GM21723 (cell line): ENCODE results near the gene CASR.
"Not testable (repeated sequence)": the region's sequence is repeated elsewhere in the genome, so short reads cannot be mapped to it uniquely, and the experiment has no call there.

Experiments
- ATAC-seq: cut with Tn5 transposase; IDR thresholded peaks from one replicate; pipeline ENCODE4 v1.9.1; 2021; ENCODE audit warnings: mild to moderate bottlenecking, moderate library complexity; ENCODE audit not compliant: unreplicated experiment

Gene CASR, protein sequence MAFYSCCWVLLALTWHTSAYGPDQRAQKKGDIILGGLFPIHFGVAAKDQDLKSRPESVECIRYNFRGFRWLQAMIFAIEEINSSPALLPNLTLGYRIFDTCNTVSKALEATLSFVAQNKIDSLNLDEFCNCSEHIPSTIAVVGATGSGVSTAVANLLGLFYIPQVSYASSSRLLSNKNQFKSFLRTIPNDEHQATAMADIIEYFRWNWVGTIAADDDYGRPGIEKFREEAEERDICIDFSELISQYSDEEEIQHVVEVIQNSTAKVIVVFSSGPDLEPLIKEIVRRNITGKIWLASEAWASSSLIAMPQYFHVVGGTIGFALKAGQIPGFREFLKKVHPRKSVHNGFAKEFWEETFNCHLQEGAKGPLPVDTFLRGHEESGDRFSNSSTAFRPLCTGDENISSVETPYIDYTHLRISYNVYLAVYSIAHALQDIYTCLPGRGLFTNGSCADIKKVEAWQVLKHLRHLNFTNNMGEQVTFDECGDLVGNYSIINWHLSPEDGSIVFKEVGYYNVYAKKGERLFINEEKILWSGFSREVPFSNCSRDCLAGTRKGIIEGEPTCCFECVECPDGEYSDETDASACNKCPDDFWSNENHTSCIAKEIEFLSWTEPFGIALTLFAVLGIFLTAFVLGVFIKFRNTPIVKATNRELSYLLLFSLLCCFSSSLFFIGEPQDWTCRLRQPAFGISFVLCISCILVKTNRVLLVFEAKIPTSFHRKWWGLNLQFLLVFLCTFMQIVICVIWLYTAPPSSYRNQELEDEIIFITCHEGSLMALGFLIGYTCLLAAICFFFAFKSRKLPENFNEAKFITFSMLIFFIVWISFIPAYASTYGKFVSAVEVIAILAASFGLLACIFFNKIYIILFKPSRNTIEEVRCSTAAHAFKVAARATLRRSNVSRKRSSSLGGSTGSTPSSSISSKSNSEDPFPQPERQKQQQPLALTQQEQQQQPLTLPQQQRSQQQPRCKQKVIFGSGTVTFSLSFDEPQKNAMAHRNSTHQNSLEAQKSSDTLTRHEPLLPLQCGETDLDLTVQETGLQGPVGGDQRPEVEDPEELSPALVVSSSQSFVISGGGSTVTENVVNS

DNA sequence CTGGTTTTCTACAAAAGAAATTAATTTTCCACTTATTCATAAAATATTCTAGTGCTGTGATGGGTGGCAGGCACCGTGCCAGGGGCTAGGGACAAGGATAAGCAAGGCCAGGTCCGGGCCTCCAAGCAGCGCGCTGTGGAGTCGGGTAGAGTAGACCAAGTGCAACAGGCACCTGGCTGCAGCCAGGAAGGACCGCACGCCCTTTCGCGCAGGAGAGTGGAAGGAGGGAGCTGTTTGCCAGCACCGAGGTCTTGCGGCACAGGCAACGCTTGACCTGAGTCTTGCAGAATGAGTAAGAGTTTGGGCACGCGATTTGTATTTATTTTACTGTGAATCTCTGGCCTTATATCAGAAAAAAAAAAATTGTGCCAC, at the start of gene CASR:
CASR (plus strand) TSS at position 148 of the 372 bp plus-strand sequence. CDS start 70,522 bp downstream, outside the sequence.
- peak; percentile 42 for ATAC-seq

DNA sequence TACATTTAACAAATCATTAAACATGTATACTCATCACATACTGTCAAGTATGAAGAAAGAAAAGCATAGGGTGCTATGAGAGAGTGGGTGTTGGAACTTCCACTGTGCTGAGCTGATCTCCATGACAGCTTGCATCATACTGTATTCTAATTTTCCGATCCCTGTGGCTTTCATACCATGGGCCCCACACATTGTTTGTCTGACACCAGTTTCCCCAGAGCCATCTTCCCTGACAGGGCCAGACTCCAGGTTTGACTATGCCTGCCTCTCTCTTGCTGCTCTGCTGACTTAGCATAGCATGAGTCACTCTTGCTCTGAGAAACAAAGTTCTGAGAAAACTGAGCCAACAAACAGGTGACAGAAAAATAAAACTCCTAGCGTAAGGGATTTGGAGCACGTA, 37.0 kb upstream of the CASR start:
- ATAC-seq, result peak; percentile 87

DNA sequence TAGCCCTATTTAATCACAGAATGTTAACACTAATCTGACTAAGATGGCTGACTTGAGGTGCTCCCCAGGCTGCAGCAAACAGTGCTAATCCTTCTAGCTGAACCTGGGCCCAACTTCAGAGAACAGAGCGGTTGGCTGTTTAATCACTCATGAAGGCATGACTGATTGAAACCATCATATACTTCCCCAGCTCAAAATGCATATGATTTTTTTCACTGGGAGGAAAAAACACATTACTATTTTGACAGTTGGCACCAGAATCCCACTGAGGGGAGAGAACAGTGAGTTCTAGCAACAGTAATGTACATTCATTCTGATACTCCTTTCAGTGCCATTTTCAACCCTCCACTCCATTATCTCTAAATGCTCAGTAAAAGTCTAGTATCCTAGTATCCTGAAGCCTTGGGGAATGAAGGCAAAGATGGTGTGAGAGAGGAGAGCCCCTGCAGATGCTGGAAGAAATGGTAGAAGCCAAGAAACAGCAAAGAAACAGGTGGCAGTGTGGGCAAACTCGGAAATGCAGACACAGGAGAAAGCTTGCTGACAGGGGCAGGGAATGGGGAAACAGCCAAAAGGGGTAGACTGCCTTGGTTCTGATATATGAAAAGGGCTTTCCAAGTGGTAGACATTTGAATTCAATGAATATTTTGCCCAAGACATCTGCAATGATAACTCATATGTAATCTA, 34.4 kb upstream of the CASR start:
- ATAC-seq, result no peak

DNA sequence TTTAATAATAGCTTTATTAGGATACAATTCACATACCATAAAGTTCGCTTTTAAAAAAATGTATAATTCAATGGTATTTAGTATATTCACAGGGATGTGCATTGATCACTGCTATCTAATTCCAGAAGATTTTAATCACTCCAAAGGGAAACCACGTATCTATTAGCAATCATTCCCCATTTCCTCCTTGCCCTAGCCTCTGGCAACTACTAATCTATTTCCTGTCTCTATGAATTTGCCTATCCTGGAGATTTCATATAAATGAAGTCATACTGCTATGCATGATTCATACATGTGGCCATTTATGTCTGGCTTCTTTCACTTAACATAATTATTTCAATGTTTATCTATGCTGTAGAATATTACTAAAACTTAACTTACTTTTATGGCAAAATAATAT, 32.0 kb upstream of the CASR start:
- no peak for ATAC-seq

DNA sequence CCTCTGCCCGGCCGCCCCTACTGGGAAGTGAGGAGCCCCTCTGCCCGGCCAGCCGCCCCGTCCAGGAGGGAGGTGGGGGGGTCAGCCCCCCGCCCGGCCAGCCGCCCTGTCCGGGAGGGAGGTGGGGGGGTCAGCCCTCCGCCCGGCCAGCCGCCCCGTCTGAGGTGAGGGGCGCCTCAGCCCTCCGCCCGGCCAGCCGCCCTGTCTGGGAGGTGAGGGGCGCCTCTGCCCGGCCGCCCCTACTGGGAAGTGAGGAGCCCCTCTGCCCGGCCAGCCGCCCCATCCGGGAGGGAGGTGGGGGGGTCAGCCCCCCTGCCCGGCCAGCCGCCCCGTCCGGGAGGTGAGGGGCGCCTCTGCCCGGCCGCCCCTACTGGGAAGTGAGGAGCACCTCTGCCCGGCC, 18.5 kb upstream of the CASR start:
- ATAC-seq, result not testable (repeated sequence)

DNA sequence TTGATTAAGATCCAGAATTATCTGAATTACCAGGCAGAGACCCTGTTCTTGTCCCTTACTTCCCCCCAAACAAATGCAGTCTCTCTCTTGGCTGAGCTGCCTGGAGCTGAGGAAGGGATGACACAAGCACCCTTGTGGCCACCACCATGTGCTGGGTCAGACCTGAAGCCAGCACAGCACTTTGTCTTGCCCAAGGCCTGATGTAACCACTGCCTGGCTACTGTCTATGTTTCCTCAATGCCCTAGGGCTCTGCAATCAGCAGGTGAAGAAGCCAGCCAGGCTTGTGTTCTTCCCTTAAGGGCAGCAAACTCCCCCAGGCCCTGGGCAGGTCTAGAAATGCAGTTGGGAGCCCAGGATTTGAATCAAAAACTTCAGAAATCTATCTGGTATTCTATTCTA, 15.8 kb upstream of the CASR start:
- no peak for ATAC-seq

DNA sequence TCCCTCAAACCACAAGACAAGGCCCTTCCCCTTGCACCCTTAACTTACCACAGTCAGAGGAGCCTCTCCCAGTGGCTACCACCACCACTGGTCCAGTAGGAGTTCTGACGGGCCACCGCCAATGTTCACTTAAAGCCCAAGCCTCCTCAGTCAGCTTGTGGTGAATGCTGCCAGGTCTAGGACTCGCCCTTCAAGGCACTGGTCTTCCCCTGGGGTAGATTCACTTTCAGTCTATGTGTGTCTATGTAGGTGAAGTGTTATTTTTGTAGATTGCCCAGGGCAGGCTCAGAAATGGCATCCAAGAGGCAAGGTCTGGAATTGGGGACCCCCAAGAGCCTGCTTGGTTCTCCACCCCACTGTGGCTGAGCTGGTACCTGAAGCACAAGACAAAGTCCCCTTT, 15.4 kb upstream of the CASR start:
- no peak for ATAC-seq

DNA sequence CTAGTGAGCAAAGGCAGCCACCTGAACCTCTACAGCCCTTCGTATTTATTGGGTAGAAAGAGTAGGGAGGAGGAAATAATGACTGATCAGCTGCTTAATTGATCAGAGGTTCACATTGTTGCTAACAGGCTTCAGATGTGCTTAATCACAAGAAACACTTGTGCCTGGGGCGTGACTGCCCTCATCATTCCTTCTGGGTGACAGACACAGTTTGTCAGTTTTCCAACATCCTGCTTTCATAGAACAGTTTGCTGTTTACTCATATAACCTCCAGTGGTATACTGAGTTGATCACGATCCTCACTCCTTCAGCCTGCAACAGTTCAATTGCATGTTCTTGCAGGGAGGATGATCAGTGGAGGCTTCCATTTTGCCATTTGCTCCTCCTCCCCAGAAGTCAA, 13.6 kb upstream of the CASR start:
- ATAC-seq, result no peak

DNA sequence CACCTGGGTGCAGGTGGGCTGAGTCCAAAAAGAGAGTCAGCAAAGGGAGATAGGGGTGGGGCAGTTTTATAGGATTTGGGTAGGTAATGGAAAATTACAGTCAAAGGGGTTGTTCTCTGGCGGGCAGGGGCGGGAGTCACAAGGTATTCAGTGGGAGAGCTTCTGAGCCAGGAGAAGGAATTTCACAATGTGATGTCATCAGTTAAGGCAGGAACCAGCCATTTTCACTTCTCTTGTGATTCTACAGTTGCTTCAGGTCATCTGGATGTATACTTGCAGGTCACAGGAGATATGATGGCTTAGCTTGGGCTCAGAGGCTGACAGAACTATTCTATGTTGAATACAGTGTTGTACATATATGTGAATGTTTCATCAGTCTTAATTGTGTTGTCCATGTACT, 12.1 kb upstream of the CASR start:
- not testable (repeated sequence) for ATAC-seq

DNA sequence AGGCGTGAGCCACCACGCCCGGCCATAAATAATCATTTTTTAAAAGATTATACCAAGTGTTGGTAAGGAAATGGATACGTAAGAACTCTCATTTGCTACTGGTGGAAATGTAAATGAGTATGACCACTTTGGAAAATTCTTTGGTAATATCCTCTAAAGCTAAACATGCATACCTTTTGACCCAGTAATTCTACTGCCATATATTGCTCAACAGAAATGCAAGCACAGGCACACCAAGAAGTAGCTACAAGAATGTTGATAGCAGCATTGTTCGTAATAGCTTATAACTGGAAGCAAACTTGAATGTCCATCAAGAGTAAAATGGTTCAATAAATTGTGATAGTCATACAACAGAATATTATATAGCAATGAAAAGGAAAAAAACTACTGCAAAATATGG, 4.8 kb upstream of the CASR start:
- ATAC-seq, result no peak

DNA sequence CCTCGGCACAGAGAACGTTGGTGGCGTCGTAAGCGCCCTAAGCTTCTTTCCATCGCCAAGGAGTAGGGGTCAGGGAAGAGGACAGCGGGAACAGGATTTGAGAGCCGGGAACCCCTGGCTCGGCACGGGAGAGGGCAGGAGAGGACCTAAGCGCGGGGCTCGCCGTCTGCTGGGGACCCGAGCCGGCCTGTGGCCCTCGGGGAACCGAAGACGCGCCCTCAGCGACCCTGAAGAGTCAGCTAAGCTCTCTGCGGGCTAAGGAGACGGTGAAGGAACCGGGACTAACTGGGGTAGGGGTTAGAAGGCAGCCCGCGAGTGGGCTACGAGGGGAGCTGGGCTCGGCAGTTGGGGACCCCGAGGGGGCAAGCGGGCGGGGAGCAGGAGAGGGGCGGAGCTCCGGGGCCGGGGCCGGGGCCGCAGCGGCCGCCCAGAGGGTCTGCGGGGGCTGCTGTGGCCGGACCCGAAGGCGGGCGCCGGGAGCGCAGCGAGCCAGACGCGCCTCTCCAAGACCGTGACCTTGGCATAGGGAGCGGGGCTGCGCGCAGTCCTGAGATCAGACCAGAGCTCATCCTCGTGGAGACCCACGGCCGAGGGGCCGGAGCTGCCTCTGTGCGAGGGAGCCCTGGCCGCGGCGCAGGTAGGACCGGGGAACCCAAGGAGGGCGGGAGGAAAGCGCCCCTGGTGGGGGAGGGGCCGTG, 574 bp downstream of the CASR start:
- peak; percentile 47 for ATAC-seq

DNA sequence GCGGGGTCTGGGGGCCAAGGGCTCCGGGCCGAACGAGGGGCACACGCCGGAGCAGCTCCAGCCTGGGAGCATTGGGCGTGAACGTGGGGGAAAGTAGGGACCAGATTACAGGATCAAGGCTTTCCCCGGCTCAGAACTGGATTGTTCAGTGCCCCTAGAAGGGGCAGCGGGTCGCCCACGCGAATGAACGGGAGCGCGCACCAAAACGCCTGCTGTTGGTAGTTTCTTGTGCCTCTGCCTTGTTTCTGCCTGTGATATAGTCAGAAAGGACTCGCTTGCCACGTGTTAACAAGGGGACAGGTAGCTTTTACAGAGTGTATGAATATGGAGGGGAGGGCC, 1.1 kb downstream of the CASR start:
- ATAC-seq, result peak; percentile 10

DNA sequence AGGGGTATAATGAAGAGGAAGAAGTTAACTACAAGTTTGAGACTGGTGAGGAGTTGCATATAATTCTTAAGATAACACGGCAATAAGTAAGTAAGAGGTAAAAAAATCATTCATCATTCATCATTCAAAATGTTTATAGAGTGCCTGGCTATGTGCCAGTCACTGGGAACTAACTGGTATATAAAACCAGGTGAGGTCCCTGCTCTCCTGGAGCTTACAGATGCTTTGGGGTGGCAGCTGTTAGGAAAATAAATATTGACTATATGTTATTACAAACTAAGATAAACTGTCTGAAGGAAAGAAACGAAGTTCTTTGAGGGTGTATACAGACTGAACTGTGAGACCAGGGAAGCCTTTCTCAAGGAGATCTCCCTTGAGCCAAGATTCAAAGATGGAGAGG, 2.9 kb downstream of the CASR start:
- ATAC-seq, result no peak

DNA sequence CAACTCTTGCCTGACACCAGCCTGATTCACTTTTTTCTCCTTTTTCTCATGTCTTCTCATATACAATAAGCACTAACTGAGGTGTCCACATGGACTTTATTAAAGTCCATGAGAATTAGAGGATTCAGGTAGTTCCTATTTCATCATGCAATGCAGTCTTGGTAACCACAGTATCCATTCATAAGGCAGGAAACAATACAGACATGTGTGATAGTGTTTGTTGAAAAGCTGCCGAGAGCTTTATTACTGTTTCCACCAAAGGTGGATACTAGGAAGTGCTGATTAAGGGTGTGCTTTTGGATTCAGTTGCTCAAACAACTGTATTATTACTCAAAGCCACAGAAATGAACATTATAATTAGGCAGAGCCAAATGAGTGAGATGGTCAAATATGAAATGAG, 5.3 kb downstream of the CASR start:
- ATAC-seq, result no peak

DNA sequence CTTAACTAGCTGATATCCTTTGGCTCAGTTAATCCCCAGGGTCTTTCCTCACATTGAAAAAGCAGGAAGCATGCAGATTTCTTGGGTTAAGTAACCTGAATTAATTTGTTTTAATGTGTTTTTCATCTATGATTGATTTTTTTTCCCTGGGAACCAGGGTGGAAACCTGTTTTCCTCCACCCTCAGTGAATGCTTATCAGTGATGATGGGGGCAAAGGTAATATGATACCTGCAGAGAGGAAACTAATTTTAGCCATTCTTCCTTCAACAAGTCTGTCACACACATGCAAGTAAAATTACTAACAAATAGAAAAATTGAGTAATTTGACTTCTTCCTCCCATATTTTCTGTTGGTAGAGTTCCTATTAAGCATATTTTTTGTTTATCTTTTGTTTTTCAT, 5.9 kb downstream of the CASR start:
- no peak for ATAC-seq

DNA sequence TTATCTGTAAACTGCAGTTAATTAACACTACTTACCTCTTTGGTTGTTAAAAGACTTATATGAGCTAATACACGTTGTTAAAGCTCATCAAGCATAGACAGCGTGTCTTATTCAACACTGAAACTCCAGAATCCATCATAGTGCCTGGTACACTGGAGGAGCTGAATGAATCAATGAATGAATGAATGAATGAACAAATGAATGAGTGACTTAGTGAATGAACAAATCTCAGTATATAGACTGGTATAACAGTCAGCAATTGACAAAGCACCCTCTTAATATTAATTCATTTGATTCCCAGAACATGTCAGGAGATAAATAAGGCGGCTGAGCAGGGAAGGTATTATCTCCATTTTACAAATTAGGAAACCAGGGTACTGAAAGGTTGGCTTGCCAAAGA, 7.1 kb downstream of the CASR start:
- no peak for ATAC-seq

DNA sequence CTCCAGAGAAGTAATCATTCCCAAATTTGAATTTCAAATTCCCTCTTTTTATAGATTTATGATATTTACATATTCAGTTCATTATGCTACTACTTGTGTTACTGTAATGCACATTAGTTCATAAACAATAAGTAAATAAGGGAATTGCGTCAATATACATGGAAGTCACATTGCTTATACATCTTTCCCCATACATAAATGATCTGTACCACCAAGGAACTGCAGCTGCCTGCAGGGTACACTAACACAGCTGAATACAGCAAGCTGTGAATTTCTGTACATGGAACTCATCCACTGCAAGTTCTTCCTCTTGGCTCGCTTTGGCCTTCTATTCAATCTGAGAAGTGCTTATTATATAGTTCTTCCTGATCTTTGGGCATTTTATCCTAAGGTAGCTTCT, 15.5 kb downstream of the CASR start:
- no peak for ATAC-seq

DNA sequence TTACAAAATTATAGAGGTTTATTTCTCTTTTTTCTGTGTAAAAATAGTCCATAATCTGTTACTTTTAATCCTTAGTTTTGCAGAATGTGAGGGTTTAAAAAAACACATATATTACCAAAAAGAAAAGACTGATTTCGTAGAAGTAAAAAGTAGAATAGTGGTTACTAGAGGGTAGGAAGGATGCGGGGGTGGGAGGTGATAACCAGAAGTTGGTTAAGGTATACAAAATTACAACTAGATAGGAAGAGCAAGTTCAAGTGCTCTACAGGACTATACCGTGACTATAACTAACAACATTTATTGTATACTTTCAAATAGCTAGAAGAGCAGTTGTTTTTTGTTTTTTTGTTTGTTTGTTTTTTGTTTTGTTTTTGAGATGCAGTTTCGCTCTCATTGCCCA, 16.1 kb downstream of the CASR start:
- ATAC-seq, result no peak

DNA sequence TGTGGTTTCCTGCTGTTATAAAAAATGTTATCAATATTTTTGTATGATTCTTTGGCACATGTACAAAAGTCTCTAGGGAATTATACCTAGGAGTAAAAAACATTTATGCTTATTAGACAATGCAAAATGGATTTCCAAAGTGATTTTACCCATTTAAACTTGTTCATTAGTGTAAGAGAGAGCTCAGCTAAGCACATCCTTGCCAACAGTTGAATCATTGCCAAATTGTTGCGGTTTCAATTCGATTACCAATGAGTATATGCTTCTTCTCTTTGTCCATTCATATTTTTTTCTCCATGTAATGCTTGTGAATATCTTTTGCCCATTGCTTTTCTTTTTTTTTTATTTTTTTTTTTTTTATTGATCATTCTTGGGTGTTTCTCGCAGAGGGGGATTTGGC, 17.2 kb downstream of the CASR start:
- ATAC-seq, result no peak

DNA sequence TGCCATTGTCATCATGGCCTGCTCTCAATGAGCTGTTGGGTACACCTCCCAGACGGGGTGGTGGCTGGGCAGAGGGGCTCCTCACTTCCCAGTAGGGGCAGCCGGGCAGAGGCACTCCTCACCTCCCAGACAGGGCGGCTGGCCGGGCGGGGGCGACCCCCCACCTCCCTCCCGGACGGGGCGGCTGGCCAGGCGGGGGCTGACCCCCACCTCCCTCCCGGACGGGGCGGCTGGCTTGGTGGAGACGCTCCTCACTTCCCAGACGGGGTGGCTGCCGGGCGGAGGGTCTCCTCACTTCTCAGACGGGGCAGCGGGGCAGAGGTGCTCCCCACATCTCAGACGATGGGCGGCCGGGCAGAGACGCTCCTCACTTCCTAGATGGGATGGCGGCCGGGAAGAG, 18.0 kb downstream of the CASR start:
- ATAC-seq, result not testable (repeated sequence)

DNA sequence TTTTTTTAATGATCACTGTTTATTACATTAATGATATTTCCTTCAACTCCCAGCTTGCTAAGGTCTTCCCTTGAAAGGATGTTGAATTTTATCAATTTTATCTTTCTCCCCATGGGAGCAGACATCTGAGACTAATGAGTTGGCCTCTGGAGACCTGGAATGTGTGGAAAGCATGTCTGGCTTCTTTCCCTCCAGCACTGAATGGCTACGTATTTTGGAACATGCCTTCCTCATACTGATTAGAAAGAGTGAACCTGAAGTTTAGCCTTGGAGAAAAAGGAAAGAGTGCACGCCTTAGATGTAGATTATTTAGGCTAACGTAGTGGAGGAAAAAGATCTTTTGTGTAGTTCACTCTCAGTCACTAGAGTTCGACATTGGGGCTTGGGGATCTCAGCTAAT, 25.1 kb downstream of the CASR start:
- ATAC-seq, result no peak
